Measurements from ENCODE around the gene ERMARD.

GRCh38 chr6:169806701-169807100 is 55.3 kb downstream of the ERMARD start:
- TF ChIP-seq SIN3A (IDR thresholded peaks at IDR 0.05; ENCODE audit: borderline replicate concordance, insufficient read depth, low read length) (no peak), POLR2AphosphoS5 (IDR thresholded peaks at IDR 0.05; ENCODE audit: low read depth, low read length) (no peak), REST (IDR thresholded peaks at IDR 0.05; ENCODE audit: insufficient read depth in 1 of 2, low read depth in 2 of 2, low read length in 2 of 2) (no peak), TAF1 (IDR thresholded peaks at IDR 0.05; ENCODE audit: borderline replicate concordance, insufficient read depth, low read length) (no peak), FOXP2 (optimal IDR thresholded peaks at IDR 0.05; ENCODE audit: borderline replicate concordance, extremely low read depth, extremely low read length, insufficient read depth) (no peak)

All from PFSK-1 (cell line).